ENCODE results near the gene OTOP2. TPM values are rescaled to one million over a fixed set of nuclear protein-coding genes. Genes with fewer than 3 reads are reported as not detected.
A peak's percentile ranks its signal among the peaks of the same experiment; 100 is the strongest.

OTOP2 gene
- total and polyA plus RNA-seq, 9 of the 15 experiments (the other 6 are each of a cell fraction or from before 2014, with no cell fraction given): 0.04 to 0.36 (median 0.14) TPM; not detected in 1

GRCh38 chr17:74922694-74923537, 1.2 kb upstream of the OTOP2 start, which contains the start of gene USH1G (continued):
- TF ChIP-seq KDM2B (CRISPR knock-in tag; IDR thresholded peaks at IDR 0.05): peak; percentile 43; the same call in 1 of the 2 replicates

- ChIA-PET CTCF (ENCODE audit: low intra/inter-chr PET ratio) (interaction anchor here (0.6 to 5.8 kb wide), 2 partner anchors 36 to 261 kb away, joined by 3 to 86 read pairs; no protein-coding TSS in a partner anchor), POLR2A (interaction anchor here (0.7 to 1.5 kb wide), 4 partner anchors 8 to 55 kb away, joined by 3 to 5 read pairs (median 4); no protein-coding TSS in a partner anchor)
- H2AFZ ChIP-seq (ENCODE audit: low read depth, low read length): peak overlapping the region; percentile 100
- no peaks in the 10 kb centered on the region for H3K79me2 ChIP-seq (ENCODE audit: control insufficient read depth, insufficient read depth, low read length)
- no peaks in the 10 kb centered on the region for H3K9me3 ChIP-seq (replicated peaks; ENCODE audit: control insufficient read depth, insufficient read depth, low read depth, low read length)
- in situ Hi-C loops (cut with MboI): loop anchor here (5.0 kb wide), 1 partner anchor 34 kb away; no protein-coding TSS in a partner anchor
- H3K9me1 ChIP-seq (ENCODE audit: control insufficient read depth, insufficient read depth, low read length): no peaks in the 10 kb centered on the region
- peak overlapping the region; percentile 53 for H3K4me3 ChIP-seq
- H3K4me1 ChIP-seq (replicated peaks in 1 of 2; ENCODE audit: control insufficient read depth in 2 of 2, insufficient read depth in 2 of 2, low read length in 2 of 2): peaks cover 18 to 55% of the 10 kb centered on the region in 2 experiments
- H3K9ac ChIP-seq (ENCODE audit: insufficient read depth in 1 of 2, low read depth in 2 of 2, low read length in 2 of 2): peak overlapping the region; percentile 57 to 90; a peak in 3 of 4 replicates
- FAIRE-seq: peak; percentile 35
- intact Hi-C loops (cut with micrococcal nuclease): loop anchor here (1.0 to 10.0 kb wide), 2 partner anchors 35 to 81 kb away; no protein-coding TSS in a partner anchor
- peaks cover 9 to 30% of the 10 kb centered on the region in 2 experiments; a peak in 4 of 5 replicates for H3K27me3 ChIP-seq (ENCODE audit: control insufficient read depth in 2 of 2, insufficient read depth in 2 of 2, low read length in 2 of 2)
- H3K27ac ChIP-seq (ENCODE audit: extremely low read depth, low read depth, low read length): peak overlapping the region; percentile 66; the same call in 2 of the 3 replicates
- H3K36me3 ChIP-seq (ENCODE audit: control insufficient read depth, insufficient read depth, low read length): no peaks in the 10 kb centered on the region
- H4K20me1 ChIP-seq (replicated peaks; ENCODE audit: control insufficient read depth, insufficient read depth, low read length): no peaks in the 10 kb centered on the region
- no TSS peak for BruUV-seq (replicated peaks)
- DNase-seq (ENCODE audit: extremely low read depth in 1 of 4, low spot score in 3 of 4): peak; percentile 82 to 91 (median 89)
- 11% methylated on average over 39 of the region's 59 CpGs for WGBS (ENCODE audit: insufficient coverage, low coverage, missing lambda C conversion rate)
- ATAC-seq: peak; percentile 87
- peak overlapping the region; percentile 76 for H3K4me2 ChIP-seq (ENCODE audit: insufficient read depth, low read length)
- no peak for TF ChIP-seq ZBTB5 (IDR thresholded peaks at IDR 0.05)
- no peak for TF ChIP-seq SOX6 (IDR thresholded peaks at IDR 0.05)
These were observed 379 bp upstream of the OTOP2 start for GRCh38 chr17:74923538-74924249.
